SU-DHL-6 (cell line): Measurements from ENCODE around the gene KAZN.

Experiments used
- CTCF ChIP-seq: fragments of 200-600 bp; sonication (generic); IDR thresholded peaks from one replicate; pipeline ENCODE4 v1.5.1; 2017; ENCODE audit warnings: antibody characterized with exemption, mild to moderate bottlenecking, low read length, moderate library complexity; ENCODE audit not compliant: insufficient read depth, poor library complexity, severe bottlenecking
- EZH2phosphoT487 ChIP-seq: fragments of 200-600 bp; sonication (generic), shearing (Covaris generic); conservative IDR thresholded peaks from 2 replicates; pipeline ENCODE4 v1.6.1; 2018; ENCODE audit warnings: mild to moderate bottlenecking, antibody characterized with exemption, low read length, moderate library complexity, mixed read lengths

GRCh38 chr1:15058261-15058660, 459.8 kb downstream of the KAZN start:
- TF ChIP-seq EZH2phosphoT487 = no peak
- TF ChIP-seq CTCF = no peak
